GM19463 (cell line): Measurements from ENCODE around the gene TMEM131.

ENCODE experiments used
- ATAC-seq: cut with Tn5 transposase; IDR thresholded peaks from one replicate; pipeline ENCODE4 v1.9.1; 2021; ENCODE audit warnings: mild to moderate bottlenecking, moderate library complexity; ENCODE audit not compliant: unreplicated experiment

Gene TMEM131

GRCh38 chr2:97742381-97742847 lies 253.3 kb downstream of the TMEM131 start:
- no peak for ATAC-seq

GRCh38 chr2:97741686-97742085 lies 254.1 kb downstream of the TMEM131 start:
- ATAC-seq, result no peak

GRCh38 chr2:97741251-97741650 lies 254.5 kb downstream of the TMEM131 start:
- no peak for ATAC-seq

- ATAC-seq, result no peak
Observed at GRCh38 chr2:97740590-97741182, 255.1 kb downstream of the TMEM131 start.

- no peak for ATAC-seq
Observed at GRCh38 chr2:97739893-97740245, 255.9 kb downstream of the TMEM131 start.

- ATAC-seq, result no peak
Observed at GRCh38 chr2:97739020-97739892, 256.5 kb downstream of the TMEM131 start.

- no peak for ATAC-seq
Observed at GRCh38 chr2:97738179-97739019, 257.3 kb downstream of the TMEM131 start.

GRCh38 chr2:97737421-97738178 lies 258.1 kb downstream of the TMEM131 start:
- no peak for ATAC-seq

- ATAC-seq, result no peak
Observed at GRCh38 chr2:97736608-97737330, 259.0 kb downstream of the TMEM131 start.

- no peak for ATAC-seq
Observed at GRCh38 chr2:97736185-97736584, 259.6 kb downstream of the TMEM131 start.

GRCh38 chr2:97735161-97735561 lies 260.6 kb downstream of the TMEM131 start:
- ATAC-seq, result no peak

- ATAC-seq, result no peak
Observed at GRCh38 chr2:97734061-97735051, 261.4 kb downstream of the TMEM131 start.

GRCh38 chr2:97733341-97734035 lies 262.3 kb downstream of the TMEM131 start:
- no peak for ATAC-seq

GRCh38 chr2:97732436-97733340 lies 263.1 kb downstream of the TMEM131 start:
- ATAC-seq, result no peak

- ATAC-seq, result no peak
Observed at GRCh38 chr2:97731274-97732020, 264.3 kb downstream of the TMEM131 start.

GRCh38 chr2:97730245-97730644 lies 265.5 kb downstream of the TMEM131 start:
- no peak for ATAC-seq
